GM18520 (cell line): Measurements from ENCODE around the gene CACNA2D2.

Experiments
- ATAC-seq: cut with Tn5 transposase; IDR thresholded peaks from one replicate; pipeline ENCODE4 v1.9.1; 2021; ENCODE audit not compliant: unreplicated experiment

The CACNA2D2 gene

DNA sequence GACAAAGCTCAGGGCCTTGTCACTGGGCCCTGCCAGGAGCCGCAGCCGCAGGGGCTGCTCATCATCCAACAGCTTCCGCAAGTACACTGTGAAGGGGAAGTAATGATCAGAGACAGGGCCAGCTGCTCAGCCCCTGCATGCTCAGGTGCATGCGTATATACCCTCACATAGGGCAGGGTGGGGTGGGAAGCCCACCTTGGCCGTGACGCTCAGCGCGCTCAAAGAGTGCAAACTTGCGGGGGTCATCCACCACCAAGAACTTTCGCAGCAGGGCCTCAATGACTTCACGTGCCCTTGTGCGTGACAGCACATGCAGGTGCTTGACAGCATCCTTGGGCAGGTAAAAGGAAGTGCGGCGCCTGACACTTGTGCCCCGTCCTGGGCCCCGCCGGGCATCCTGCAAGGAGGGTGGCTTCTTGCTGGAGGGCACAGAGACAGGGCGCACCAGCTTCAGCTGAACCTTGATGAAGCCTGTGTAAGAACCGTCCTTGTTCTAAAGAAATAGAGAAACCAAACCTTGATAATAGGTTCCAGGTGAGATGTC is 172.0 kb downstream of the CACNA2D2 start:
- no peak for ATAC-seq

DNA sequence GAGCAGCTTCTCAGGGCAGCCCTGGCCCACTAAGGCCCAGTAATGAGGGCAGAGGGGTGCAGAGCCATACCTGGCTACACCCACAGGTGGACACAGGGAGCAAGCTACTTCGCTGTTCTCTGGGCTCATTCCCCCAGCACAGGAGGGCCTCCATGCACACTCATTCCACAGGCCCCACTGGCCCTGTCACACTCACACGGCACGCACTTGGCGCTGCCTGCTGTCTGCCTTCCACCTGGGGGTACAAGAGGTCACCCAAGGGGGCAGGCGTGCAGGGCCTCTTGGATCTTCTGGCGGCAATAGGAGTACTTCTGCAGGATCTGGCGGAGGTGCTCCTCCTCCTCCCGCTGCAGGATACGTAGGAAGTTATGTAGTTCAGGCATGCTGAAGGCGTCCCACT is 173.1 kb downstream of the CACNA2D2 start:
- ATAC-seq: no peak

DNA sequence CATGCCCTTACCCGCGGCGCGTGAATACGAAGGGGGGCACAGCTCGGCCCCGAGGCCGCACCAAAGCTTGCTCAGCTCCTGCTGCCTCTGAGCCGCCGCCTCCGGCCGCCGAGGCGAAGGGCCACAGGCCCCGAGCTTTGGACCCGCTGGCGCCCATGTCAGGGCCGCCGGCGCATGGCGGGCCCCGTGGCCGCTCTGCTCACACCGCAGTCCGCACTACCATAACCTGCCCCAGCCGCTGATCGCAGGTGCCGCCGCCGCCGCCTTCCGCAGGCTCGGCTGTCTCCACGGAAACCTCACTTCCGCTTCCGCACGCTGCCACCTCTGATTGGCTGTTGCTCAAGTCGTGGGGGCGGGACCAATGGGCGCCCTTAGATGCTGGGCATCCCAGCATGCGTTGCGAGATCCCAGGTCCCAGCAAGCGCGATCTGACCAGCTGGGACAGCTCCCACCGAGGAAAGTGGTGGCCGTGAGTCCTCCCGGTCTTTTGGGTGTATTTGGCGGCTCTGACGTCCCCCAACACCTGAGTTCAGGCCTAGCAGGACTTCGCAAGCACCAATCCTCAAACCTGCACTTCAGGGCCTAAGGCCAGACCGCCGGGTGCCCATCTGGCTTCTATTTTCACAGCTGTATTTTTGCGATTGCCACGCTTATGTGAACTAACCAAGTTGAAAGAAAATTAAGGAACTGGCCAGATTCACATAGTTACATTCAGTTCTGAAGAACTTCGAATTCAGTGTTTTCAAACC is 175.3 kb downstream of the CACNA2D2 start, which contains the start of gene TUSC2:
Gene TUSC2, minus strand, starts transcription at position 281 of the 749 bp plus-strand sequence. Its CDS starts 124 bp downstream, at position 157.
- peak; percentile 76 for ATAC-seq

DNA sequence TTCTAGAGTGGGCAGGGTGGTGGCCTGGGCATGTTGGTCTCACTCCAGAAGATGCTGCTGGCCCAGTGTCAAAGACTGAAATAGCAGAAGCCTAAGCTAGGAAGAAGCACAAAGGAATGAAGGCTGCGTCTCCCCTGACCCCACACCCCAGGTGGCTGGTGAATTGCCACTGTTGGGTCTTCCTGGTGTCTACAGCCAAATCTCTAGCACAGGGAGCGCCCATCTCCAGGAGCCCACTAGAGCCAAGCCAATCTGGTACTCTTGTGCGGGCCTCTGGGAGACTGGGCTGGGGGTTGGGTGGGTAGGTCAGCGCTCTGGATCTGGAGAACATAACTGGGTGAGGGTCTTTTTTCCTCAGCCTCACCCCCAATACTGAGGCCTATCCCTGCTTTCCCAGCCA is 176.3 kb downstream of the CACNA2D2 start:
- no peak for ATAC-seq

- ATAC-seq: no peak
These were observed 177.3 kb downstream of the CACNA2D2 start for GRCh38 chr3:50326182-50326541.

DNA sequence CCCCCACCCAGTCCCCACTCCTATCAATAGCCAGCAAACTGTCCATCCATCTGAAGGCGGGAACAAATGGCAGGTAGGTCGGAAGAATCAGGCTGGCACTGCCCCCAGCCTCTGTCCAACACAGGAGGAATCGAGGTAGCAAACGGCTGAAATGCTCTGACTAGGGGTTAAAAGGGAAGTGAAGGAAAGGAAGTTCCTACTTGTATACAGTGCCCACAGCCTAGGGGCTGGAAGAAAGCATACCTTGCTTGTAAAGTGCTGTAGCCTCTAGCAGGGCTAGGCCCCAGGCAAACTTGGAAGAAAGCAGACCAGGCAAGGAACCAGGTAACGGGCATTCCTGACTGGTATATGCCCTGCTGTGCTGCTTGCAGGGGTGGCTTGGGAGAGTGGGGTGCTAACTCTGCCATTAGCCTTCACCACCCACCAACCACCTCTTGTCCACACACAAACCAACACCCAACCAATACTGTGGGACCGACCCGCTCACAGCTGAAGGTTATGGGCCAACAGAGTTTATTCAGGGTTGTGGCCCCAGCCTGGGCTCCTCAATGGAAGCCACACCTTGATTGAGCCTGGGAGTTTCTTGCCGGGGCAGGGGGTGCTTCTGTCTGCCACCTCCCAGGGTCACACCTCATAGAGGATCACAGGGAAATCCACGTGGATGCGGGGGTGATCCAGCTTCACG is 177.8 kb downstream of the CACNA2D2 start:
- no peak for ATAC-seq

DNA sequence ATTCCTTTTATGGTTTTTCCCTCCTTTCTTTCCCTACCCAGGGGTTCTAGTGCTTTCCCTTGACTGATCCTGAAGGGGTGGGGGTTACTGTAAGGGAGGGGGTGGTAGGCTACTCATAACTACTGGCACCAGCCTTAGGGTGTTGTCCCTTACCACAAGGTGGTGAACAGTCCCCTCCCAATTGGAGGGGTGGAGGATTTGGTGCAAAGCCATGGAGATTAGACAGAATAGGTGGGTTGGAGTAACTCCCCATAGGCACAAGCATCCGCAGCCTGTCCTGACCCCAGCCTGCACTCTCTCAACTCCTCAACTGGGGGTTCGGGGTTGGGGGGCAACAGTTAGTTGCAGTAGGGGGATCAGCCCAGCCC is 178.3 kb downstream of the CACNA2D2 start:
- ATAC-seq: no peak

- no peak for ATAC-seq
These were observed 178.9 kb downstream of the CACNA2D2 start for GRCh38 chr3:50324351-50325112.

DNA sequence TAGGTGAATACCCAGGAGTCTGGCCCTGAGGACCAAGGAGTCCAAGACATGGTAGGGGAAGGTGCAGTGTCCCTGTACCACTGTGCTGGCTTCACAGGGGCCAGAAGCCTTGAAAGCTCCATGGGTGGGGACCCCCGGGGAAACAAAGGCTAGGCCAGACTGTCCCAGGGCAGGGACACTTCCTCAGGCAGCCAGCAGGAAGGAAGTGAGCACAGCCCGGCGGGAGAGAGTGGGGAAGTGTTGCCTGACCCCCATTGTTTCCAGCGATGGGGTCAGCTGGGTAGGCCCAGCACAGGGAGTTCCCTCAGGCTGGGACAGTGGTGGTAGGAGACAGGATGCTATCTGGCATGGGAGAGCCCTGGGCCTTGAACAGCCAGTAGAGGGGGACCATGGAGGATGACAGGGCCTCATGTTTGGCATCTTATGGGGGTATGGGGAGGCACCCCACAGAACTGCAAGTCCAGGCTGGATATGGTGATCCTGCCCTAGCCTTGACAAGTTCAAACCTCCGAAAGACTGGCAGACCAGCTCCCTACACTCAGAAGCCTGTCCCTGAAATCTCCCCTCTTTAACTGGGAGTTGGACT is 179.7 kb downstream of the CACNA2D2 start:
- no peak for ATAC-seq

DNA sequence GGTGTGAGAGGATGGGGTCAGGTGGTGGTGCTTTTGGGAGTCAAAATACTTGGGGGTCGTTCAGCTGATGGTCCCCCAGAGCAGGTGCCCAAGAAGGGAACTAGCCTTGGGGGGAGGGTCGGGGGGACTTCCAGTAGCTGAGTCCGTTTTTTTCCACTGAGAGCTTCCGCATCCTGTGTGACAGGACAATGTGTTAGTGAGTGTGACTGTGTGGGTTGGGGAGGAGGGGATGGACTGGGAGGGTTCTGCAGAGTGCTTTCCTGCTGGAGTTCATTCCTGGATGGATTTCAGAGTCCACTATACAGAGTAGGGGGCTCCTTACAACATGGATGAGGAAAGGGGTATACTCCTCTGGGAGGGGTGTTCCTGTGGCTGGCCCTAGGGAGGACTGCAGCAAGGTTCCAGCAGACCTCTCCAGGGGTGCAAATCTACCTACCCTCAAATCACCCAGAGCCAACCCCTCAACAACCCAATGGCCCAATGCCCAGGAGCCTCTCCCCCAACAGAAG is 180.3 kb downstream of the CACNA2D2 start:
- ATAC-seq: no peak

DNA sequence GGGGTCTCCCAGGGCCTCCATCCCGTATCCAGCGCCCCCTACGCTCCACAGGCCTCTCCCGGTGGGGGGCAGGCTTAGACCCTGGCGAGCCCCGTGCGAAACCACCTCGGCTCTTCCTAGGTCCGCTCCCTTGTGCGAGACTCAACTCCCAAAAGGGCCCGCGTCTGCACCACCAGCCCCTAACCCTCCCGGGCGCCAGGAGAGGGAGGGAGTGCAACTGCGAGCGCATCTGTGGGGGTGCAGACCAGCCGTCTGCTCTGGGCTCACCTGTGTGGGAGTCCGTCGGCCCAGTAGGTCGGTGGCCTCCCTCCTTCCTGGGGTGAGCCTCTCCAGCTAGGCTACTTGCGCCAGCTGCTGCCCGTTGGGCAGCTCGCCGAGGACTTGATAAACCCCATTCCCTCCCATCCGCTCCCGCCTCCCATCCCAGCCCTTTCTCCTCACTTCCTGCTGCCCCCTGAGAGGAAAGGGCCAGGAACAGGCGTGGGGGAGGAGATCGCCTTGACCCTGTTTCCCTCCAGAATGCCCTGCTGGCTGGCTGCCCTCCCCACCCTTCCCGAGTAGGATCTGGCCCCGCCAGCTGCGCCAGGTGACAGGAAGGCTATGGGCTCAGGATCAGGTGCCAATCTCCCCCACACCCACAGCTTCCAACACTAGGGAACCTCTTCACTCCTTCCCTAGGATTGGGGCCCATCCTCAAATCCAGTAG is 180.9 kb downstream of the CACNA2D2 start, which contains the start of gene HYAL2:
Gene HYAL2, minus strand, starts transcription at position 360 of the 706 bp plus-strand sequence. CDS start 2,256 bp downstream, outside the sequence.
- ATAC-seq: no peak

DNA sequence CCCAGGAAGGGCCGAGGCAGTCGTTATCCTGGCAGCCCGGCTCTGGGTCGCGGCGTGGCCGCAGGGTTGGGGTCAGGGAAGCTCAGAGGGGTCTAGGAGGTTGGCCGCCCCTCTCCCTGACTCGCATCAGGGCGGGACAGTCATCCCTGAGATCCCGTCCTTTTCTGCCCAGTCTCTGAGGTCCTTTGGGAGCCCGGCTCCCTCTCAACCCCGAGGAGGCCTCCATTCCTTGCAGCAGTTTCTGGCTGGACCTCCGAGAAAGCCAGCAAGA is 181.4 kb downstream of the CACNA2D2 start:
- no peak for ATAC-seq

DNA sequence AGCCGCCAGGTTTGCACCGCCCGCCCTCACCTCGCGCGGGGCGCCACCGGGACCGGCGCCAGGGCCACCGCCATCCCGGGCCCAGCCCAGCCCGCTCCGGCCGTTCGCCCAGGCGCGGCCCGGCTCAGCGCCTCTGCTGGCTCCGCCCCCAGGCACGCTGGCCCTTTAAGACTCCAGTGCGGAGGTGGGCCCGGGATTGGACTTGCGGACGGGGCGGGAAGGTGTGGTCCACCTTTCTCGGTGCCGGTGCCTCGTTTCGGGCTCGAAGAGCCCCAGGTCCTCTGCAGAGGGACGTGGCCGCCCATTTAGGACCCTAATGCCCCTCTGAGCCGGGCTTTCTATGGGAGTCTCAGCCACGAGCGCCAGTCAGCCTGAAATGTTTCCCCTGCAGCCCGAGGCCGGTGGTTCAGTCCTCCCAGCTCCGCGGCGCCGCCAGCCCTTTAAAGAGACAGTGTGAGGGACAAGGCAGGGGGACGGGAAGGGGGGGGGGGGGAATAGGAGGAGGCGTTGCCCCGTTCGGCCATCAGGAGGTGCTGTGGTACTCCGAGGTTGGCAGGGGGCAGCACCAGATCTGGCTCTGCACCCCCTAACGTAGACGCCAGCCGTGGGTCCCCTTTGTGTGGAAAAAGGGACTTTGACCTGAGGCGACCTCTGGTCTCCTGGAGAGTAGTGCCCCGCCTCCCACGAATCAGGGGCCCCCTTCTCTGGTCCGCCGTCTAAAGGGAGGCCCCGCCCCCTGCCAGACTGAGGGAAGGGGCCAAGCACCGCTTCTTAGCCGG is 181.9 kb downstream of the CACNA2D2 start:
- ATAC-seq: peak; percentile 36

GRCh38 chr3:50320853-50321335 is 182.5 kb downstream of the CACNA2D2 start:
- peak; percentile 35 for ATAC-seq

GRCh38 chr3:50319894-50320625 is 183.4 kb downstream of the CACNA2D2 start:
- no peak for ATAC-seq

DNA sequence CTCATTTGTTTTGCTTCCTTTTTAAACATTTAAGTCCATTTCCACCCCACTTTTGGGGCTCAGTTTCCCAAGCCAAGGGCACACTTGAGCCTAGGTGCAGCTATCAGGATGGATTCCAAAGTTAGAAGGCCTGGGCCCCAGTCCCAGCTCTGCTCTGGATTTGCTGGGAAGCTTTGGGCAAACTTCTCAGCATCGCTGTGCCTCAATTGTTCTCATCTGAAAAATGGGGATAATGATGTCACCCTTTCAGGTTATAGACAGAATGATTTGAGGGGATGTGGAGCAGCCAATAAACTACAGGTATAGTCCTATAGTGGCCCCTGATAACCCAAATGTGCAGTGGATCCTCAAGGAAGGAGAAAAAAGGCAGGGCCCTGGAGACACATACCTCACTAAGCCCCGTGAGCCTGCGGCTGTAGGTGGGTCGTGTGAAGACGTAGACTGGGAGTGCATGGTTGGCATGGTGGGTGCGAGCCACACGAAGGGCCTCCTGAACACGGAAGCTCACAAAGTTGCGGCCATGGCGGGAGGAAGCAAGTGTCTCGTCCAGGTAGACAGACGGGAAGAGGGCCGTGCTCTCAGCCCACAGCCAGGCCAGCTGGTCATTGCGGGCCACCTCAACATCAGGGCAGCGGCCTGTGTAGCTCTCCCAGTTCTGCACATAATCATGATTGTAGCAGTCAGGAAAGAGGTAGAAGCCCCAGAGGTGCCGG is 184.1 kb downstream of the CACNA2D2 start:
- no peak for ATAC-seq

DNA sequence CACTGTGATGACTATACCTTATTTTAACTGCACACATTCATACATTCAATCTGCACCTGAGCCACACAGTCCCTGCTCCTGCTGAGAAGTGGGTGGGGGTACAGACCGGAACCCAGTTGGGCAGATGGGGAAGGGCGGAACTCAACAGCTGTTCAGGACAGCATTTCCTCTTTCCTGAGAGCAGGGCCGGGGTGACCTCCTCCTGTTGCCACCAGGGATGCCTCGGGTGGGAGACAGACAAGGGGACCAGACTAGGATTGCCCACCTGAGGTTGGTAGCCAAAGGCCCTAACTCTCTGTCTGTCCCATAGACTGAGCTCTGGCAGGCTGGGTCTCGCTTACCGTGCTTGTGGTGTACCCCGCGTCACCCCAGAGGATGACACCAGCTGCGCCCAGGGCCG is 184.8 kb downstream of the CACNA2D2 start:
- no peak for ATAC-seq

GRCh38 chr3:50318163-50318562 is 185.3 kb downstream of the CACNA2D2 start:
- ATAC-seq: no peak
